ENCODE measurements around the gene GRIA3. TPM values are rescaled to one million over a fixed set of nuclear protein-coding genes. Genes with fewer than 3 reads are reported as not detected.

Gene GRIA3
- total RNA-seq (1 to 10 TPM in 2 of 4 donors, under 1 TPM in 2; 0.68 to 3.0 (median 0.95) TPM), polyA plus RNA-seq (under 1 TPM in 1 of 3 donors, not detected in 2; 0.07 TPM)

DNA sequence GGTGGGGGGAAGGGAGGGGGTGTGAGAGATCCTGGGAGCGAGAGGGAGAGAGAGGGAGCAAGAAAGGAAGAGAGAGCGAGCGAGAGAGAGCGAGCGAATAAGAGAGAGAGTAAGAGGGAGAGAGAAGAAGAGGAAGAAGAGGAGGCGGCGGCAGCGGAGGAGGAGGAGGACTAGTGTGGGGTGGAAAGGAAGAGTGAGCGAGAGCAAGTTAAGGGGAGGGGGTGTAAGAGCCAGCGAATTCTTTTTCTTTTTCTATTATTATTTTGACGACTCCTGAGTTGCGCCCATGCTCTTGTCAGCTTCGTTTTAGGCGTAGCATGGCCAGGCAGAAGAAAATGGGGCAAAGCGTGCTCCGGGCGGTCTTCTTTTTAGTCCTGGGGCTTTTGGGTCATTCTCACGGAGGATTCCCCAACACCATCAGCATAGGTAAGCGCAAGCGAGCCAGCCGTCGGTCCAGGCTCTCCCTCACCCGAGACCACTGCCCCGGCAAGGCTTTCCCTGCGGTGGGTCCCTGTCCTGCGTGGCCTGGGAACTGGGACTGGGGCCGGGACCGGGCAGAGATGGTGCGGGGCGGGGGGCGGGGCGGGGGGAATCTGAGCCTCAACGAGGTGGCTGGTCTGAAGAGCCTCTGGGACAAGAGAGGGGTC lies at the start of gene GRIA3:
TSS of gene GRIA3 (plus strand) at position 60 of the 647 bp plus-strand sequence. CDS start at position 318, 258 bp downstream.
- no peak for DNase-seq
- Histone ChIP-seq H3K27me3 (no peaks in the 10 kb centered on the region), H3K36me3 (no peaks in the 10 kb centered on the region), H3K4me3 (peak within 1 kb of the TSS; percentile 21 to 47 (median 41)), H3K27ac (no peak within 1 kb of the TSS), H3K9me3 (no peaks in the 10 kb centered on the region), H3K4me1 (no peaks in the 10 kb centered on the region)
- WGBS, 2 donors: 4 to 11% methylated on average over 33 of the region's 33 CpGs
- intact Hi-C loops (cut with DNase I): no loop called here
- TF ChIP-seq POLR2A (IDR thresholded peaks at IDR 0.05) (no peak), EP300 (IDR thresholded peaks at IDR 0.05) (no peak), POLR2AphosphoS5 (IDR thresholded peaks at IDR 0.05) (no peak)
- TF ChIP-seq, protein P1, sequence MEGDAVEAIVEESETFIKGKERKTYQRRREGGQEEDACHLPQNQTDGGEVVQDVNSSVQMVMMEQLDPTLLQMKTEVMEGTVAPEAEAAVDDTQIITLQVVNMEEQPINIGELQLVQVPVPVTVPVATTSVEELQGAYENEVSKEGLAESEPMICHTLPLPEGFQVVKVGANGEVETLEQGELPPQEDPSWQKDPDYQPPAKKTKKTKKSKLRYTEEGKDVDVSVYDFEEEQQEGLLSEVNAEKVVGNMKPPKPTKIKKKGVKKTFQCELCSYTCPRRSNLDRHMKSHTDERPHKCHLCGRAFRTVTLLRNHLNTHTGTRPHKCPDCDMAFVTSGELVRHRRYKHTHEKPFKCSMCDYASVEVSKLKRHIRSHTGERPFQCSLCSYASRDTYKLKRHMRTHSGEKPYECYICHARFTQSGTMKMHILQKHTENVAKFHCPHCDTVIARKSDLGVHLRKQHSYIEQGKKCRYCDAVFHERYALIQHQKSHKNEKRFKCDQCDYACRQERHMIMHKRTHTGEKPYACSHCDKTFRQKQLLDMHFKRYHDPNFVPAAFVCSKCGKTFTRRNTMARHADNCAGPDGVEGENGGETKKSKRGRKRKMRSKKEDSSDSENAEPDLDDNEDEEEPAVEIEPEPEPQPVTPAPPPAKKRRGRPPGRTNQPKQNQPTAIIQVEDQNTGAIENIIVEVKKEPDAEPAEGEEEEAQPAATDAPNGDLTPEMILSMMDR (IDR thresholded peaks at IDR 0.05): no peak

DNA sequence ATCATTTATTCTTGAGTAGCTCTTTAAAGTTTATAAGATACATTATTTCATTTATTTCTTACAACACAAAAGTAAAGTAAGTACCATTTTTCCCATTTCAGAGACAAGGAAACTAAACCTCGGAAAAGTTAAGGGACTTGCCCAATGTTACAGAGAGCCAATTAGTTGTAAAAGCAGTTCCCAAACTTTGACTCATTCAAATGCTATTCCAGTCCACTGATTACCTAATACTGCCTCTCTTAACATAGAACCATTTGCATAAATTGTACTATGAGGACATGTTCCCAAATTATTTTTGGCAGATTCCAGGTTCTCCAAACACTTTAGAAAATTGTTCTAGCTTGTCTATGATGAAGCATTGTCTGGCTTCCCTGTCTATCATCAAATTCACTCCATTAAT lies 45.6 kb upstream of the GRIA3 start:
- intact Hi-C loops (cut with DNase I): no loop called here
- no peaks in the 10 kb centered on the region for H3K27me3 ChIP-seq
- WGBS, 2 donors: 77 to 78% methylated on average over 1 of the region's 1 CpG

DNA sequence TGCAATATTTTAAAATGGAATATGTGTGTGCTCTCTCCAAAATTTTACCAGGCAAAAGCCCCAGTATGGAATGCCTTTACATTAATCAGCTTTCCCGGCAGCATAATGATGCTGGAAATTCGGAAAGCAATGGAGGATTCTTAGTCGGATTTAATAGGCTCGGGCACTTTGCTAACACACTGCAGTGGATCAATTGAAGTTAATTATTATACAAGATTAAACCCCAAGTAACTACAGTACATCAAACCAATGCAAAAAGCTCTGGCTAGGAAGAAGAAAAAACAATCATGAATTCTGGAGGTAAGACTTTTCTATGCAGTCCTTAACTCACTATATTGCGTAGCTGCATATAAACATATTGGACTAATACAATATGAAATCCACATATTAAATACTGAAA lies 43.6 kb upstream of the GRIA3 start:
- H3K4me3 ChIP-seq: no peak overlapping the region
- intact Hi-C loops (cut with DNase I): no loop called here
- no peaks in the 10 kb centered on the region for H3K9me3 ChIP-seq
- TF ChIP-seq POLR2AphosphoS5 (IDR thresholded peaks at IDR 0.05) (no peak), POLR2A (IDR thresholded peaks at IDR 0.05) (no peak), EP300 (IDR thresholded peaks at IDR 0.05) (no peak)
- TF ChIP-seq, protein P1 (IDR thresholded peaks at IDR 0.05): no peak
- H3K36me3 ChIP-seq: no peaks in the 10 kb centered on the region
- 46 to 76% methylated on average over 5 of the region's 5 CpGs for WGBS, 2 donors
- H3K27ac ChIP-seq: no peak overlapping the region
- no peaks in the 10 kb centered on the region for H3K27me3 ChIP-seq
- no peak for DNase-seq
- H3K4me1 ChIP-seq: no peaks in the 10 kb centered on the region

More for the DNA sequence above, 45.6 kb upstream of the GRIA3 start:
- Histone ChIP-seq H3K4me3 (no peak overlapping the region), H3K27ac (no peak overlapping the region), H3K4me1 (no peaks in the 10 kb centered on the region), H3K9me3 (no peaks in the 10 kb centered on the region), H3K36me3 (no peaks in the 10 kb centered on the region)
- DNase-seq: no peak
- no peak for TF ChIP-seq POLR2AphosphoS5 (IDR thresholded peaks at IDR 0.05)
- TF ChIP-seq EP300 (IDR thresholded peaks at IDR 0.05): no peak
- TF ChIP-seq, protein P1 (IDR thresholded peaks at IDR 0.05): no peak
- no peak for TF ChIP-seq POLR2A (IDR thresholded peaks at IDR 0.05)

DNA sequence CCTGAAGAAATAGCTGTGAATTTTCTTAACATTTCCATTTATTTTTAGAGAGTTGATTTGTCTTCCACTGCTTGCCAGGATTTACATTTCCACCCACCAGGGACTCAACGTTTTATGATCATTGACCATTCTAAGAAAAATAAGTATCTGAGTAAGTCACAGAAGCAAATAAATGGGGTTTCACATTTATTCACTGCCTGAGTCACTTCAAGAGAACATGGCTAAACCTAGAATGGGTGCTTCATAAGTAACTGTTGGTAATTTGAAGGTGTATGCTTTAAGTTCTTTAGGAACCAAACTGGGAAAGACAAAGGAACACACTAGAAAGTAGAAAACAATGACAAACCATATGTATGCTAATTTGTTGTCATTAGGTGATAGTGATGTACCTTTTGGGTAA lies 43.2 kb upstream of the GRIA3 start:
- H3K27me3 ChIP-seq: no peaks in the 10 kb centered on the region
- no peak overlapping the region for H3K4me3 ChIP-seq
- TF ChIP-seq, protein P1 (IDR thresholded peaks at IDR 0.05): no peak
- H3K4me1 ChIP-seq: no peaks in the 10 kb centered on the region
- no peak for DNase-seq
- intact Hi-C loops (cut with DNase I): no loop called here
- 24 to 49% methylated on average over 1 of the region's 1 CpG for WGBS, 2 donors
- H3K27ac ChIP-seq: no peak overlapping the region
- no peaks in the 10 kb centered on the region for H3K36me3 ChIP-seq
- no peaks in the 10 kb centered on the region for H3K9me3 ChIP-seq

DNA sequence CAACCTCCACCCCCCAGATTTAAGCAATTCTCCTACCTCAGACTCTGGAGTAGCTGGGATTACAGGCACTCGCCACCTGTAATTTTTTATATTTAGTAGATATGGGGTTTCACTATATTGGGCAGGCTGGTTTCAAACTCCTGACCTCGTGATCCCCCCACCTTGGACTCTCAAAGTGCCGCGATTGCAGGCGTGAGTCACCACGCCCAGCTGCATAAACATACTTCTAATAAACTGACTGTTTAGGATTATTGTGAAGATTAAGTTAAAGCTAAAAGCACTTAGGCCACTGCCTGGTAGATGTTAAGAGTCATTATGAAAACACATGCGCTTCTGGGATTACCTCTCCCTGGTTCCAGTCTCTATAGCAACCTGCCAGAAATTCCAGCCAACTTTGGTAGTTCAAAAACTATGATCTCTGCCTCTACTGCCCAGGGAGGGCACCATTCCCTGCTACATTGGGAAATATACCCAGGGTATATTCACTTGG lies 30.2 kb upstream of the GRIA3 start:
- Histone ChIP-seq H3K36me3 (no peaks in the 10 kb centered on the region), H3K4me1 (no peaks in the 10 kb centered on the region), H3K27ac (no peak overlapping the region), H3K4me3 (no peak overlapping the region), H3K9me3 (no peaks in the 10 kb centered on the region), H3K27me3 (no peaks in the 10 kb centered on the region)
- intact Hi-C loops (cut with DNase I): no loop called here
- TF ChIP-seq EP300 (IDR thresholded peaks at IDR 0.05): no peak
- TF ChIP-seq POLR2A (IDR thresholded peaks at IDR 0.05): no peak
- TF ChIP-seq, protein P1 (IDR thresholded peaks at IDR 0.05): no peak
- no peak for TF ChIP-seq POLR2AphosphoS5 (IDR thresholded peaks at IDR 0.05)
- no peak for DNase-seq
- 28 to 55% methylated on average over 7 of the region's 7 CpGs for WGBS, 2 donors

Data from sigmoid colon (tissue), 7 donors.